ENCODE results near the gene ZFYVE16.
A peak's percentile ranks its signal among the peaks of the same experiment; 100 is the strongest.
"Not testable (repeated sequence)": the region's sequence is repeated elsewhere in the genome, so short reads cannot be mapped to it uniquely, and the experiment has no call there.

The ZFYVE16 gene

GRCh38 chr5:80411589-80412219 is 3.8 kb downstream of the ZFYVE16 start:
- DNase-seq, result no peak

DNA sequence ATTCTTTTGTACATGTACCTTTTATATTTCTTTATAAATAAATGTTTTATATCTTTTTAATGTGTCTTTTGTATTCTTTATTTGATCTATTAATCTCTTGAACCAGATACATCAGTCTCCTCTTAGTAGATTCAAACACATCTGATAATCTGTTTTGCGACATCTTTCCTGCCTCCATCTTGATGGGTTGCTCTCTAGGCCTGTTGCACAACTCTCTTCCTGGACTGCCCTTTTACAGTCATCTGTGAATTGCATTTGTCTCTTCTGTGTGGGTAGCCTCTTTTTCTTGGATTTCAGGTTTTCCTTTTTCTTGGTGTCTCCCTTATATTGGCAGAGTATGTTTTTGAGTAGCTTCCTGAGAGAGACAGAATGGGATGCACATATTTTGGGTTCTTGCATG is 6.2 kb downstream of the ZFYVE16 start:
- DNase-seq, result peak; percentile 74 to 79

GRCh38 chr5:80417973-80418372 is 10.1 kb downstream of the ZFYVE16 start:
- DNase-seq, result no peak

GRCh38 chr5:80424365-80424764 is 16.5 kb downstream of the ZFYVE16 start:
- not testable (repeated sequence) for DNase-seq

GRCh38 chr5:80435476-80435875 is 27.6 kb downstream of the ZFYVE16 start:
- DNase-seq, result no peak

GRCh38 chr5:80437326-80437725 is 29.5 kb downstream of the ZFYVE16 start:
- peak in 1 of 2 donors; percentile 16 for DNase-seq

DNA sequence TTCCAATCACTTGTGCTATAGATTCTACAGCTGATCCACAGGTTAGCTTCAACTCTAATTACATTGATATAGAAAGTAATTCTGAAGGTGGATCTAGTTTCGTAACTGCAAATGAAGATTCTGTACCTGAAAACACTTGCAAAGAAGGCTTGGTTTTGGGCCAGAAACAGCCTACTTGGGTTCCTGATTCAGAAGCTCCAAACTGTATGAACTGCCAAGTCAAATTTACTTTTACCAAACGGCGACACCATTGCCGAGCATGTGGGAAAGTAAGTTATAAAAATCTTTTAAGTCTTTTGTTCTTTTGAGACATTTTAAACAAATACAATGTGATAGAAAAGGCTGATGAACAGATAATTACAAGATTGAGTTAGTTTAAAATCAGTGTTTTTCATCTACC is 30.9 kb downstream of the ZFYVE16 start:
- DNase-seq, result no peak

GRCh38 chr5:80439213-80439612 is 31.3 kb downstream of the ZFYVE16 start:
- no peak for DNase-seq

- DNase-seq, result no peak
These were observed 34.9 kb downstream of the ZFYVE16 start for GRCh38 chr5:80442742-80443141.

GRCh38 chr5:80453366-80453765 is 45.5 kb downstream of the ZFYVE16 start:
- DNase-seq, result no peak

DNA sequence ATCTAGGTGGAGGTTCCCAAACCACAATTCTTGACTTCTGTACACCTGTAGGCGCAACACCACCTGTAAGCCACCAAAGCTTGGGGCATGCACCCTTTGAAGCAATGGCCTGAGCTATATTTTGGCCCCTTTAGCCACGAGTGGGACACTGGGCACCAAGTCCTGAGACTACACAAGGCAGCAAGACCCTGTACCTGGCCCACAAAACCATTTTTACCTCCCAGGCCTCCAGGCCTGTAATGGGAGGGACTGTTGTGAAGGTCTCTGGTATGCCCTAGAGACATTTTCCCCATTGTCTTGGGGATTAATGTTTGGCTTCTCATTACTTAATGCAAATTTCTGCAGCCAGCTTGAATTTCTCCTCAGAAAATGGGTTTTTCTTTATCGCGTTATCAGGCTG is 55.4 kb downstream of the ZFYVE16 start:
- no peak for DNase-seq

DNA sequence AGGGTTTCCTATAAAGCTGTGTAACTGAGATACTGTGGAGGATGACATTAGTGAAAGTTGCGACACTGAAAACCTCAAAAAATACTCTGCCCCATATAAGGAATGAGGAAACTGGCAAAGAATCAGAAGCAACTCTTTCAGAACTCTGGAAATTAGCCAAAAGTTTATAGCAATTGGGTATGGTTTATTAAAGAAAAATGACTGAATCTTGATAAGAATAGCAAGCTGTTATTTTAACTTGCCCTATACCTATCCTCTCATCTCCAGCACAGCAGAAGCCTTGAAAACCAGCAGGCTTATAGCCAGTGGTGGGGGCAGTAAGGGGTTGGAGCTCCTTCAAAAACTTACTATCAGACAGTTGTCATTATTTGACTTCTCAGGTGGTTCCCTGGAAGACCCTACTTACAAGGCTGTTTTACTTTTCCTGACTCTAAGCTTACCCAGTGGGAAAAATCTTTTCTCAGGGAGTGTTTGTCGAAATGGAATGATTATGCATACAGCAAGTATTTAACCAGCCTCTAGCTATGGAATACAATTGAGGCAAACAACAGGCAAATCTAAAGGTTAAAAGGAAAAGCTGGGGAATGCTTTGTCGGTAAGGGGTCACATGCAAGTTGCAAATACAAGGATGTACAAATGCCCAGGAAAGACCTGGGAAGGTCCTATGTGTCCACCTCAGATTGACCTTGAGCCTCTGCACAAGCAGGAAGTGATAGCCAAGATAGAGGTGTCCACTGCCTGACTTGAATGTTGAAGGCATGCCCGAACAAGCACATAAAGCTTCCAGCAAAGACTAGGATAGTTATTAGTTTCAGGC is 59.0 kb downstream of the ZFYVE16 start:
- DNase-seq, result peak; percentile 86 to 87

- DNase-seq, result peak; percentile 33 to 61
These were observed 60.3 kb downstream of the ZFYVE16 start for GRCh38 chr5:80468131-80468530.

DNA sequence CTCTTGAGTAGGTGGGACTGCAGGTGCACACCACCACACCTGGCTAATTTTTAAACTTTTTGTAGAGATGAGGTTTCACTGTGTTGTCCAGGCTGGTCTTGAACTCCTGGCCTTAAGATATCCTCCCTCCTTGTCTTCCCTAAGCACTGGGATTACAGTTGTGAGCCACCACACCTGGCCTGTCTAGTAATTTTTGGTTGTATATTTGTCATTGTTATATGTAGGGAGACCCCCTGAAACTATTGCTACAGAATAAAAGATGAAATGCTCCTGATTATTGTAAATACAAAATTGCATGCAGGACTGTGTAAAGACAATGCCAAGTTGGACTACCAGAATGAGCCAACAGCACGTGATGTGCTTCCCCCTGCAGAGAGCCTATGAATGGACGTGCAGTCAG is 62.8 kb downstream of the ZFYVE16 start:
- not testable (repeated sequence) for DNase-seq

DNA sequence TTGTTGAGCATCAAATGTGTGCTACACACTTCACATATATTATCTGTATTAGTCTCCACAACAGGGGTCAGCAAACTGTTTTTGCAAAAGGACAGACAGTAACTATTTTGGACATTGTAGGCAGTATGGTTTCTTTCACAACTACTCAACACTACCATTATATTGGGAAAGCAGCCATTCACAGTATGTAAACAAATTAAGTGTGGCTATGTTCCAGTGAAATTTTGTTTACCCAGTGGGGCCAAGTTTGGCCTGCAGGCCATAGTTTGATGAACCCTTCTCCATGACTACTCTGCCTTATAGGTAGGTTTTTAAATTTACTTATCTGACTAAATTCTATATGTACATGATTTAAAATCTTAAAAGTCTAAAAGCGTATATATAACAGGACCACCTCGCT is 67.1 kb downstream of the ZFYVE16 start:
- no peak for DNase-seq

DNA sequence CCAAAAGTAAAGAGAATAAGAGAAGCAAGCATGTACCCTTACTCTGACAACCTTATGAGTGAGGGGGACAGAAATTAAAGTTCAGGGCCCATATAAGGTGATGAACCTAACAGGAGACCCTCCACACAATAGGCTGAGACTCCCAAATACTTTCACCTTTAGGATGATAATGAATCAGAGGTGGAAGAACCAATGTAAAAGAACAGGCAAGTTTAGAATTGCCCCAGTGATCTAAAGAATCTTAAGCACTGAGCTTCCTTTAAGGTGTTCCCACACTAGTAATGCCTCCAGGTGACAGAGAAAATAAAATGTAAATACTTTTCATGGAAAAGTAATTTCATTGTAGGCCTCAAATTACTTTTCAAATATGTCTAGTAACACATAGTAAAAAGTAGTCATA is 71.8 kb downstream of the ZFYVE16 start:
- no peak for DNase-seq

- no peak for DNase-seq
These were observed 72.5 kb downstream of the ZFYVE16 start for GRCh38 chr5:80480354-80480753.

- peak; percentile 39 to 68 for DNase-seq
These were observed 73.4 kb downstream of the ZFYVE16 start for GRCh38 chr5:80481019-80481893.

DNA sequence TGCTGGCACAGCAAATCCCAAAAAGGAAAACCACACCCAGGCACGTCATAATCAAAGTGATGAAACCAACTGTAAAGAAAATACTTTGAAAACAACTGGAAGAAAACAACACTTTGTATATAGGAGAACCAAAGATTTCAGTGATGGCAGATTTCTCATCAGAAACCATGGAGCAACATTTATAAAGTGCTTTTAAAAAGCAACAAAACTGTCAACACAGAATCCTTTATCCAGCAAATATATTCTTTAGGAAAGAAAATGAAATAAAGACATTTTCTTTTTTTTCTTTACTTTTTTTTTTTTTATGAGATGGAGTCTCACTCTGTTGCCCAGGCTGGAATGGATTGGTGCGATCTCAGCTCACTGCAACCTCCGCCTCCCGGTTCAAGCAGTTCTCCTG is 74.7 kb downstream of the ZFYVE16 start:
- no peak for DNase-seq

GRCh38 chr5:80483636-80484232 is 75.9 kb downstream of the ZFYVE16 start:
- no peak for DNase-seq

DNA sequence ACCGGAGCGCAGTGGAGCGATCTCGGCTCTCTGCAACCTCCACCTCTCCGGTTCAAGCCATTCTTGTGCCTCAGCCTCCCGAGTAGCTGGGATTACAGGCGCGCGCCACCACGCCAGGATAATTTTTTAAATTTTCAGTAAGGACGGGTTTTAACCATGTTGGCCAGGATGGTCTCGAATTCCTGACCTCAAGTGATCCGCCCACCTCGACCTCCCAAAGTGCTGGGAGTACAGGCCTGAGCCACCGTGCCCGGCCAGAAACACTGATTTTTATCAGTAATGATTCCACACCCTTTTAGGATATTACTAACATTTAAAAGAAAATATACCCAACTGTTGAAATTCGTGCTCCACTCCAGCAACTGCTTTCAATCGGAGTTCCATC is 79.6 kb downstream of the ZFYVE16 start:
- no peak for DNase-seq

DNA sequence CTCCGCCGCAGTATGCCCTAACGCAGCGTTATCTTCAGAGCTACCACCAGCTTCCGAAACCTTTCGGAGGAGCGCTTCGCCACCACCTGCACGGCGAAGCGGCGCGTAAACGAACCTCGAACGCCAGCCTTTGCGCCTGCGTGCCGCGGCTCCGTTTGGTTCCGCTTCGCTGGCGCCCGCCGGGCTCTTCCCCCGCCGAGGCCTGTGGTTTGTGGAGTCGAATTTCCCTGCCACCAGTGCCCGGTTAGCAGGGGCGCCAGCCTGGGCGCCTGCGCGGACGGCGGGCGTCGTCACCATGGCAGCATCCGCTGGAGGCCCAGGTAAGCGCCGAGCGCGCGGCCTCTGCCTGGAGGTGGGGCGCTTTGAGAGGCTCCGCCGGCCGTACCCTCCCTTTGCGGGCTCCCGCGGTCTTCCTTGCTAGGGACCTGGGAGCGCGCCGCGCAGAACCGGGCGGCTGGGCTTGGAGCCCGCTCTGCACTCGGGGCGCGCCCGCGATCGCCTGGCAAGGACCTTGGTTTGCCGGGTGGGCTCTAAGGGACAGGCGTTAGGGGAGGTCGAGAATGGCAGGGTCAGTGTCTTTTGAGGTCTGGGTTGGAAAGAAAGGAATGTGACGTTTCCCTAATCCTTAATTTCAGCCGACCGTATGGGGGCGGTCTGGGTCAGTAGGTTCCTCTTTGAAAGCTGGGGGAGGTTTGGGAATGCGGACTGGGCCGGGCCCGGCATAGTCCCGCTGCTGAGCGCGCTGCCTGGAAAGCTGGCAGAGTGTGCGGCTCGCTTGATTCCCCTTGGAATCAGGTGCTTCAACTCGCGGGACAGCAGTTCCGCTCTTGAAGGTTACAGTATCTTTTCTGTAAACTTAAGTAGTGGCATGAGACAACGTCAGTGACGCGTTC is 80.2 kb downstream of the ZFYVE16 start, which contains the start of gene FAM151B:
Gene FAM151B, plus strand, starts transcription at position 272 of the 893 bp plus-strand sequence. Its CDS starts 24 bp downstream, at position 296.
- DNase-seq, result peak; percentile 81 to 85
